Activated B cell treated with CpG ODN at 0.5 μM for 24 hours (primary cell): Measurements from ENCODE around the gene LANCL3. TPM values are rescaled to one million over a fixed set of nuclear protein-coding genes. Genes with fewer than 3 reads are reported as not detected.

ENCODE experiments used
- ATAC-seq: fragments of 200-7000 bp; cut with Tn5 transposase; one replicate; pipeline ENCODE4 v1.10.0; 2021; ENCODE audit warnings: low read depth, mild to moderate bottlenecking, moderate library complexity
- CTCF ChIA-PET: fragments of 350-600 bp; sonication (Branson Sonifier 250); formaldehyde crosslinking; loops from one replicate; lab custom pipeline; 2021; ENCODE audit warnings: antibody characterized with exemption; lab: Charles Lee
- POLR2A ChIA-PET: fragments of 350-600 bp; sonication (Branson Sonifier 250); formaldehyde crosslinking; loops from one replicate; lab custom pipeline; 2021; ENCODE audit warnings: antibody characterized with exemption; lab: Charles Lee
- DNase-seq: peaks from one replicate; pipeline ENCODE4 v3.0.0; 2022
- H3K27ac Mint-ChIP-seq: one replicate; pipeline ENCODE4 v1.8.0; 2020; ENCODE audit warnings: mixed read lengths
- H3K27me3 Mint-ChIP-seq: one replicate; pipeline ENCODE4 v1.8.0; 2021; ENCODE audit warnings: mixed read lengths
- H3K36me3 Mint-ChIP-seq: one replicate; pipeline ENCODE4 v1.8.0; 2021; ENCODE audit warnings: low read depth, mixed read lengths
- H3K4me1 Mint-ChIP-seq: one replicate; pipeline ENCODE4 v1.8.0; 2021; ENCODE audit warnings: mixed read lengths
- H3K4me3 Mint-ChIP-seq: one replicate; pipeline ENCODE4 v1.8.0; 2020; ENCODE audit warnings: mild to moderate bottlenecking, mixed read lengths
- H3K9me3 Mint-ChIP-seq: one replicate; pipeline ENCODE4 v1.8.0; 2020; ENCODE audit warnings: mixed read lengths
- CTCF ChIP-seq: fragments of 200-600 bp; IDR thresholded peaks from one replicate; pipeline ENCODE4 v1.8.0; 2022; ENCODE audit warnings: antibody characterized with exemption, mild to moderate bottlenecking
- intact Hi-C: fragments of 100-400 bp; cut with micrococcal nuclease; formaldehyde crosslinking; loops from one replicate; pipeline ENCODE4 v1.15.1; 2024
- total RNA-seq: library from RNA; stranded (reverse); gene quantifications from 2 replicates; pipeline ENCODE4 v1.2.3, GENCODE V29; 2022

The LANCL3 gene
- total RNA-seq, 1 donor from 2014 or later: 0.09 TPM

GRCh38 chrX:37684426-37684825 lies 113.0 kb downstream of the LANCL3 start:
- TF ChIP-seq CTCF: no peak
- intact Hi-C loops: loop anchor here (10.0 kb wide), 1 partner anchor 160 kb away; the partner anchor contains the start of gene DYNLT3
- no peak for ATAC-seq

GRCh38 chrX:37684973-37685372 lies 113.5 kb downstream of the LANCL3 start:
- H3K27ac Mint-ChIP-seq: no peak overlapping the region
- ChIA-PET CTCF (no interaction called here), POLR2A (no interaction called here)
- peak overlapping the region; percentile 44 for H3K4me3 Mint-ChIP-seq
- H3K36me3 Mint-ChIP-seq: no peaks in the 10 kb centered on the region
- no peak for TF ChIP-seq CTCF
- H3K9me3 Mint-ChIP-seq: no peaks in the 10 kb centered on the region
- no peak for DNase-seq
- intact Hi-C loops: loop anchor here (10.0 kb wide), 1 partner anchor 160 kb away; the partner anchor contains the start of gene DYNLT3
- peaks cover 2% of the 10 kb centered on the region for H3K4me1 Mint-ChIP-seq
- H3K27me3 Mint-ChIP-seq: no peaks in the 10 kb centered on the region
- no peak for ATAC-seq

More at GRCh38 chrX:37684426-37684825, 113.0 kb downstream of the LANCL3 start:
- no peak for DNase-seq
- no peak overlapping the region for H3K27ac Mint-ChIP-seq
- H3K4me3 Mint-ChIP-seq: no peak overlapping the region
- no peaks in the 10 kb centered on the region for H3K9me3 Mint-ChIP-seq
- no peaks in the 10 kb centered on the region for H3K27me3 Mint-ChIP-seq
- peaks cover 2% of the 10 kb centered on the region for H3K4me1 Mint-ChIP-seq
- ChIA-PET CTCF (no interaction called here), POLR2A (no interaction called here)
- H3K36me3 Mint-ChIP-seq: no peaks in the 10 kb centered on the region

GRCh38 chrX:37685381-37686359 lies 114.2 kb downstream of the LANCL3 start, which contains the start of gene XK:
Gene XK, plus strand, starts transcription at chrX:37685791. Its CDS starts 171 bp downstream, at chrX:37685962.
- ChIA-PET CTCF (no interaction called here), POLR2A (no interaction called here)
- H3K9me3 Mint-ChIP-seq: no peaks in the 10 kb centered on the region
- TF ChIP-seq CTCF: no peak
- DNase-seq (peak; percentile 19), ATAC-seq (peak; percentile 78)
- intact Hi-C loops: loop anchor here (10.0 kb wide), 1 partner anchor 159 kb away; the partner anchor contains the start of gene DYNLT3
- no peaks in the 10 kb centered on the region for H3K27me3 Mint-ChIP-seq
- H3K27ac Mint-ChIP-seq: no peak within 1 kb of the TSS
- H3K4me3 Mint-ChIP-seq: peak within 1 kb of the TSS; percentile 78
- peaks cover 2% of the 10 kb centered on the region for H3K4me1 Mint-ChIP-seq
- H3K36me3 Mint-ChIP-seq: no peaks in the 10 kb centered on the region

- intact Hi-C loops: loop anchor here (10.0 kb wide), 1 partner anchor 158 kb away; the partner anchor contains the start of gene DYNLT3
- peaks cover 2% of the 10 kb centered on the region for H3K4me1 Mint-ChIP-seq
- H3K9me3 Mint-ChIP-seq: no peaks in the 10 kb centered on the region
- H3K4me3 Mint-ChIP-seq: peak overlapping the region; percentile 78
- no peak for DNase-seq
- no peak for ATAC-seq
- ChIA-PET CTCF (no interaction called here), POLR2A (no interaction called here)
- H3K36me3 Mint-ChIP-seq: no peaks in the 10 kb centered on the region
- H3K27me3 Mint-ChIP-seq: no peaks in the 10 kb centered on the region
- TF ChIP-seq CTCF: no peak
- no peak overlapping the region for H3K27ac Mint-ChIP-seq
Observed at GRCh38 chrX:37686369-37686995, 115.0 kb downstream of the LANCL3 start.
